GM18858 (cell line): ENCODE measurements around the gene SLIT3.
"Not testable (repeated sequence)": the region's sequence is repeated elsewhere in the genome, so short reads cannot be mapped to it uniquely, and the experiment has no call there.

ENCODE experiments used
- ATAC-seq: cut with Tn5 transposase; IDR thresholded peaks from one replicate; pipeline ENCODE4 v1.9.1; 2021; ENCODE audit not compliant: unreplicated experiment

Gene SLIT3

DNA sequence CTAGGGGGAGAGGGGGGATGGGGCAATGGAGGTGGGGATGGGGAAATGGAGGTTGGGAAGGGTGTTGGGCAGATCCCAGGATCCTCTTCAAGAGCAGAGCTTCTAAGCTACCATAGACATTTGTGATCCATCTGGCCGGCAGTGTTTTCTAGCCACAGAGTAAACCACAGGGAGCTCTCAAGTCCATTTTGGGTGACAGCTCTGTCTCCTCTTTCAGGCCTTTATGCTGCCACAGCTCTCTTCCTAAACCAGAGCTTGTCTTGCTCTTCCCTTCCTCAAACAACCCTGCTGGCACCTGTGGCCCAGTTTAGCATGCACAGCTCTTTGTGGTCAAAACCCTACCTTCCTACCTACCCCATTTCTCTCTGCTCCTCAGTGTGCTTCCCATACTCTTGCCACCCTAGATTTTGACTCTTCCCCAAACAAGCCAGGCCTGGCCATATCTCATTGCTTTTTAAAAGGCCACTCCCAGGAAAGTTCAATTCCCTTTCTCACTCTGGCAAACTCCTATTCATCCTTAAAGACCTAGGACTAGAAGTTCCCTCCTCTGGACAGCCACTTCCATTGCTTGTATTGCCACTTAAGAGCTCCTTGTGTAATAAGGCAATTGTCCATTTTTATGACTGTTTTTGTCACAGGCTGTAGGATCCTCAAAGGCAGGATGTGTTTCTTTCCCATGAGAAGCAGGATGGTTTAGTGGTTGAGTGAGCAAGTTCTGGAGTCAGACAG is 637.5 kb downstream of the SLIT3 start:
- no peak for ATAC-seq

DNA sequence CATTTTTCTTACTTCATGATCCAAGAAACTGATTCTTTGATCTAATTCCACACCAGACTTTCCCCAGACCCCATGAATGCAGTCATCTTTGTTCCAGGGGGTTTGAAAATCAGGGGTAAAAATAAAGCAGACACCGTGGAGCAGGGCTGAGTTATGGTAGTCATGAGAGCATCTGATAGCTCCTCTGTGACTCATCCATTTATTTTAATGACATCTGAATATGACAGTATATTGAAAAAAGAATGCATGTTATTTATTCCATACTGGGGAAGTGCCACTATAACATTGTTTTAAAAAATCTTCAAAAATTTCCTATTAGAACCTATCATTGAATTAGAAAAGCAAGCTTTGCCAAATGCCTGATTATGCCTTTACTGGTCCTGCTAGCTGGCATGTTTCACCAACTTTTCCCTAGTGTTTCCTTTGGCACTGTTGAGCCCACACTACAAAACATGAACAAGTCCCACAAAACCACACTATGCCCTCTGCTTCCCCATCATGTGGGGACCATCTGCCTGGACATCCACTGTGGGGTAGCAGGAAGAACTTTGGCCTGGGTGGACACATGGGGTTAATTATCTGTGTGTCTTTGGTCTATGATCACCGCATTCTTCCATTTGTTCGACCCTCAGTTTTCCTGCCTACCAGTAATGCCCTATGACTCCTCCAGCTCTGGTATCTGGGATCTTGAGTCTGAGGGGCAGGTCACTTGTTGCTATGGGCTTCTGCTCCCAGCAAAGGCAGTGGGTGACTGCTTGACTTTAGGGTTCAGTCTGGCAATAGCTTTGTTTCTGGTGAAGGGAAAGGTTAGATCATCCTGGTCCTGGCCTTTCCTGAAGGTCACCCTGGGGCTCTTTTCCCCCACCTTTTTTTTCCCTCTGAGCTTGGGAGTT is 639.1 kb downstream of the SLIT3 start:
- ATAC-seq = no peak

DNA sequence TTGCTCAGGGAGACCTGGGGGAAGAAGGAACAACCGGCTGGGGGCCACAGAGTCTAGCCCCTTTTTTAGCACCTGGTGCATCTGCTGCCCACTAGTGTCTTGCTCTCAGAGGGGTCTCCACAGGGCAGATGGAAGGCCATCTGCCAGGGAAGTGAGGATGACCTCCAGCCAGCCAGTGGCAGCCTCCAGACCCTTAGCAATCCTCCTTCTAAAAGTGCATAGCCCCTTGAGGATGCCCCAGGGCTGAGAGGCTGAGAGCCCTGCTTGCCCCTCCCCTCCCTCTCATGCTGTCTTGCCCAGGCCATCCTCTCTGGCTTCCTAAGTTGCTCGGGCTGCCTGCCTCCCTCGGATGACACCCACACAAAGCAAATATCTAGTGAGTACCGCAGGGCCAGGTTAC is 640.2 kb downstream of the SLIT3 start:
- ATAC-seq = no peak

DNA sequence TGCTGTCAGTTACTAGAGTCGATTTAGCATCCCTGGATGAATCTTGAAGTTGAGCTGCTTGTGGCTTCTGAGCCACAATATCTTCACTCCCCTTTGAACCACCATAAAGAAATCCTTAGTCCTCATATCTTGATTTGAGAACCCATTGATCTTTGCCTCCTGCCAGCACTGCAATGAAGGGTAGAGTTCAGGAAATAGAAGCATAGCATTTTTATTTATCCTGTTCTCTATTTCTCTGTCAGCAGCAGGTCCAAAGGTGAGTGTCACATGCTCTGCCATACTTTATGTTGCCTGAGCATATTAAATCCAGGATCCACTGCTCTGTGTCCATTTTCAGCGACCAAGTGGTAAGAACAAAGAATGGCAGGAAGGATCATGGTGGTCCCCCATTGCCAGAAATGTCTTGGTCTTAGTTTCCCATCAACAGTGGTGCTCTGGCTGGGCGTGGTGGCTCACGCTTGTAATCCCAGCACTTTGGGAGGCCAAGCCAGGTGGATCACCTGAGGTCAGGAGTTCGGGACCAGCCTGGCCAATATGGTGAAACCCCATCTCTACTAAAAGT is 641.6 kb downstream of the SLIT3 start:
- ATAC-seq = no peak

DNA sequence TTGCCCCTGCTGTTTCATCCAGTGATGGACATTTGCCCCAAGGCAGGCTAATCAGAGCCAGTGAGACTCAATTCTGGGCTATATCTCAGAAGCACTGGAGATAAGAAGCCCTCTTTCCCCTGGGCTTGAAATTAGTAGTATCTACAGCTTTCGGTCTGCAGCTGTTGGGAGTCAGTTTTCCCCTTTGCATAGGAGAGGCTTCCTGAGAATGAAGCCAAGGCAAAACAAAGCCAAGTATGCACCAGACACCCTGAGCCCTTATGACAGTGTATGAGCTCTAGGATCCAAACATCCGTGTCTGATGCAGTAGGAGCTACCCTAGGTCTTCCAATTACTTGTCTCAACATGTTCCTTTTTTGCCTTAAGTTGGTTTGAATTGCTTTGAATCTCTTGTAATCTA is 642.5 kb downstream of the SLIT3 start:
- ATAC-seq = no peak

DNA sequence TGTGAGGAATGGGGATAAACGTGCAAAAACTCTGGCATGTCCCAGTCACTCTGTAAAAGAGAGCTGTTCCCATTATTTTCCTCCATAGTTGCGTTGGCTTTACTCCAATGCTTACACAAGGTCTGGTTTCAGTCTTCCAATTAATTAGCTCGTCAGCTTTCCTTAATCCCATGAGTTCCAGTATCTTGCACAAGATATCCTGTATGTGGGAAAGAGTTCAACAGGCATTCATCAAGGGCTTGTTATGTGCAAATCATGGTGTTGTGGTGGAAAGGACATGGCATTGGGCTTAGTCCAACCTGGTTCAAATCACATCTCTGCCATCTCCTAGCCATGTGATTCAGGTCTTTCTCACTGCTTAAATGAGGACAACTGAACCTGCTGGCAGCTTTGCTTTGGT is 644.3 kb downstream of the SLIT3 start:
- no peak for ATAC-seq

DNA sequence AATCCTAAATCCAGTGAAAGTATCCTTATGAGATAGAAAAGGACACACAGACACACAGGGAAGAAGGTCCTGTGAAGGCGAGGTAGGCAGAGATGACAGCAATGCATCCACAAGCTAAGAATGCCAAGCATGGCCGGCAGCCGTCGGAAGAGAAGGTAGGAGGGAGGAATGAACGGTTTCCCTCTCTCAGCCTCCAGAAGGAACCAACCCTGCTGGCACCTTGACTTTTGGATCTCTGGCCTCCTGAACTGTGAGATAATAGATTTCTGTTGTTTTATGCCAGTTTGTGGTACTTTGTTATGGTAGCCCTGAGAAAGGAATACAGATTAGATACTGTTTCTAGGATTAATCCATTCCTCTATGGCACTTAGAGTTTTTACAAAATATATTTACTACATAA is 645.6 kb downstream of the SLIT3 start:
- no peak for ATAC-seq

DNA sequence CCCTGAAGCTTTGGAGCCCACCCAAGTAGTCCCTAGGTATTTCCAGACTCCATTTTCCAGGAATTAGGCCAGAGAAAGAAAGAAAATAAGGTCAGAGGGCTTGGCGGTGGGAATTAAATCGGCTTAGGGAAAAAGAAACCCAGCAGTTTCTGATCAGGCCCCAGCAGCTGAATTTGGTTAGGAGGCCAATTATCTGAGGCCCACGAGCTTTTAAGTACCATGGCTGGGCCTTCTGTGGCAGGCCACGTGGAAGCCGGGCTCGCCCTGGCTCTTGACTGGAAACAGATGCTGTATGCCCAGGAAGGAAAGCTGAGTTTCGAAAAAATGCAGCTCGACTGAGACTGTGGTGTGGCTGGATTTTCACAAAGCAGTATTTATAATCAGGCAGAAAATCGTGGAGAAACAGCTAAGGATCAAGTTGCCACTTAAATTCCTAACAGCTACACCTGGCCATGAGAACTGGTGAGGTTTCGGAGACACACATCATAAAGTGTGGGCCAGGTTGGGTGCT is 646.7 kb downstream of the SLIT3 start:
- ATAC-seq = no peak

DNA sequence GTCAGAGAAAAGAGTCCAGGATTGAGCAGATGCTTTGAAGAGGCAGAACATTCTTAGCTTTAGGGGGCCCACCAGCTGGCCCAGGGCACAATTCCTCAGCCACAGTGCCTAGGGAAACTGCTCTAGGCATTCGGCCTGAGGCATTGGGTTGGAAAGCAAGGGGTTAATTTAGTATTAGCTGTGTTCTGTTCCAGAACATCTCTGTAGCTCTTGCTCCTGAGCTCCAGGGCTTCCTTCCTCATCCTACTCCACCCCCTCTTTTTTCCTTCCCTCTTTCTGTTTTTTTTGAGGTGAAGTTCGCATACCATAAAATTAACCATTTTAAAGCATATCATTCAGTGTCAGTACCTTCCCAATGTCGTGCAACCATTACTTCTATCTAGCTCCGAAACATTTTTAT is 647.3 kb downstream of the SLIT3 start:
- ATAC-seq = no peak

DNA sequence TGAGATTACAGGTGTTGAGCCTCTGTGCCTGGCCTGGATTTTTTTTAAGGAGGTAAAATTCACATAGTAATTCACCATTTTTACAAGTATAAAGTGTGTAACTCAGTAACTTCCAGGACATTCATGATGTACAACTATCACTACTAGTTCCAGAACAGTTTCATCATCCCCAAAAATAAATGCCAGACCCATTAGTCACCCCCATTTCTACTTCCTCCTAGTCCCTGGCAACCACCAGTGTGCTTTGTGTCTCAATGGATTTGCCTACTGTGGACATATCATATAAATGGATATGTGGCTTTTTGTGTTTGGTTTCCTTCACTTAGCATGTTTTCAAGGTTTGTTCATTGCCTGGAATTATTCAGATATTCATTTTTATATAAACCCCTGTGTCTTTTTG is 649.3 kb downstream of the SLIT3 start:
- ATAC-seq = no peak

DNA sequence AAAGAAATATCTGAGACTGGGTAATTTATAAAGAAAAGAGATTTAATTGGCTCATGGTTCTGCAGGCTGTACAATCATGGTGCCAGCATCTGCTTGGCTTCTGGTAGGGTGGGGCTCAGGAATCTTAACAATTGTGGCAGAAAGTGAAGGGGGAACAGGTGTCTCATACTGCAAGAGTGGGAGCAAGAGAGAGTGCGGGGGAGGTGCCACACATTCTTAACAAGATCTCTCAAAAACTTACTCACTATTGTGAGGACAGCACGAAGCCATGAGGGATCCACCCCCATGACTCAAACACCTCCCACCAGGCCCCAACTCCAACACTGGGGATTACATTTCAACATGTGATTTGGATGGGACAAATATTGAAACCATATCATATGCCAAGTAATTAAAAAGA is 651.6 kb downstream of the SLIT3 start:
- no peak for ATAC-seq

DNA sequence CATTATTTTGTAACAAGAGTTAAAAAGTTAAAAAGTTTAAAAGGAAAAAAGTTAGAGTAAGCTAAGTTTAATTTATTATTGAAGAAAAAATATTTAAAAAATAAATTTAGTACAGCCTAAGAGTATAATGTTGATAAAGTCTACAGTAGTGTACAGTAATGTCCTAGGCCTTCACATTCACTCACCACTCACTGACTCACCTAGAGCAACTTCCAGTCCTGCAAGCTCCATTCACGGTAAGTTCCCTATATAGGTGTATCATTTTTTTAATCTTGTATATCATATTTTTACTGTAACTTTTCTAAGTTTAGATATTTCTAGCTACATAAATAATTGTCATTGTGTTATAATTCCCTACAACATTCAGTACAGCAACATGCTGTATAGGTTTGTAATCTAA is 652.4 kb downstream of the SLIT3 start:
- ATAC-seq = no peak

DNA sequence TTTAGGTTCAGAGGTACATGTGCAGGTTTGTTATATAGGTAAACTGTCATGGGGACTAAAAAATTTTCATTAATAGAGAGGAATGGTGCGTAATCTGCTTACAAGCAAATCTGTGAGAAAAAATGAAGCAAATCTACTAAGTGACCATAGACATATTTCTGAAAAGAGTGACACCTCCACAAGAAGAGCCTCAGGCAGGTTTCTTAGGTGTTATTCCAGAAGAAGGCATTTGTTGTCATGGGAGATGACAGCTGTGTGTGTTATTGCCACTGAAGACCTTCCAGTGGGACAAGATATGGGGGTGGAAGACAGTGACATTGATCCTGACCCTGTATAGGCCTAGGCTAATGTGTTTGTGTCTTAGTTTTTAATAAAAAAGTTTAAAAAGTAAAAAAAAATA is 652.9 kb downstream of the SLIT3 start:
- no peak for ATAC-seq

DNA sequence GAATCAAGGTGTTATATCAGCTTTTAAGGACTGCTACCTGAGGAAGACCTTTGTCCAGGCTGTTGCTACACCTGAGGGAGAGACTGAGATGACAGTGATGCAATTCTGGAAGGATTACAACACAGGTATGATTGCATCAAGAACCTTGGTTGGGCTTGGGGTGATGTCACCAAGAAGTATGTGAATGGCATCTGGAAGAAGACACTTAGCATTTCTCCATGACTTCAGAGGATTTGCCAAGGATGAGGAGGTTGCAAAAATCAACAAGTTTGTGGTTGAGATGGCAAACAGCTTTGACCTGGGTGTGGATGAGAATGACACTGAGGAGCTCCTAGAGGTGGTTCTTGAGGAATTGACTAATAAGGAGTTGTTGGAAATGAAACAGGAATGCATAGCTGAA is 653.9 kb downstream of the SLIT3 start:
- no peak for ATAC-seq

DNA sequence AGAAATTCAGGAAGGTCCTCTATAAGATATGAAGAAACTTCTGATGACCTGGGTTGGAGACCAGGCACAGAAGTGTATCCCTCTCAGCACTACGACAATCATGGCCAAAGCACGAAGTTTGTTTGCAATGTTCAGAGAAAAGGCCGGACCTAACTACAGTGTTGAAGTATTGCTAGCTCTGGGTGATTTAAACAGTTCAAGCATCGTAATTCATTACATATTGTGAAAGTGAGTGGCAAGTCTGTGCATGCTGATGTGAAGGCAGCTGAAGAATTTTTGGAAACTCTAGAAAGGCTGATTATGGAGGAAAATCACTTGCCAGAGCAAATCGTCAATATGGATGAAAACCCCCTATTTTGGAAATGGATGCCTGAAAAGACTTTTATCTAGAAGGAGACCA is 654.6 kb downstream of the SLIT3 start:
- ATAC-seq = no peak

DNA sequence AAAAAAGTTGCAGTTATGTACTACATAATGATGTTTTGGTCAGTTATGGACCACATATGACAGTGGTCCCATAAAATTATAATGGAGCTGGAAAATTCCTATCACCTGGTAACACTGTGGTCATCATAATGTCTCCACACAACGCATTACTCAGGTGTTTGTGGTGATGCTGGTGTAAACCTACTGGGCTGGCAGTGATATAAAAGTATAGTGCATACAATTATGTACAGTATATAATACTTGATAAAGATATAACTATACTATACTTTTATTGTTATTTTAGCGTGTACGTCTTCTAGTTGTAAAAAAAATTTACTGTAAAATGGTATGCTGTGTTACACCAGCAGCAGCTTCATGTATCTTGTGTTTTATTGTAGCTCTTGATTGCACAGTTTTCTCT is 655.7 kb downstream of the SLIT3 start:
- ATAC-seq = no peak

DNA sequence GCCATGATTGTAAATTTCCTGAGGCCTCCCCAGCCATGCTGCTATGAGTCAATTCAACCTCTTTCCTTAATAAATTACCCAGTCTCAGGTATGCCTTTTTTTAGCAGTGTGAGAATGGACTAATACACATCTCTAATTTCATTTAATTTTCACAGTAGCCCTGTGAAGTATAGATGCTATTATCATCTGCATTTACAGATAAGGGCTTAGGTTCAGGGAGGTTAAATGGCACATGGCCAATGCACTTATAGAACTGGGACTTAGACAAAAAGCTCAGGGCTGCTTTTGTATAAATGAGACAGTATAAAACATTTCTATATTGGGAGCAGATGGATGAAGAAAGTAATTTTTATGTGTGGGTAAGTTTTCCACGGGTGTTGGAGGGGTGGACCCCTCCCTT is 658.9 kb downstream of the SLIT3 start:
- no peak for ATAC-seq

DNA sequence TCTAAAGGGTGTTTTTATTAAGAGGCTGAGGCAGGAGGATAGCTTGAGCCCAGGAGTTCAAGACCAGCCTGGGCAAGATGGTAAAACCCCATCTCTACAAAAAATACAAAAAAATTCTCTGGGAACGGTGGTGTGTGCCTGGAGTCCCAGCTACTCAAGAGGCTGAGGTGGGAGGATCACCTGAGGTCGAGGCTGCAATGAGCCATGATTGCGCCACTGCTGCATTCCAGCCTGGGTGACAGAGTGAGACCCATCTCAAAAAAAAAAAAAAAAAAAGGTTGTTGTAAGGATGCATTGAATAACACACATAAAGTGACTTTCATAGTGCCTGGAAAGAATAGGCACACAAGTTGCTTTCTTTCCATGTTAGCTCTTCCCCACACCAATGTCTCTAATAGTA is 662.1 kb downstream of the SLIT3 start:
- not testable (repeated sequence) for ATAC-seq

DNA sequence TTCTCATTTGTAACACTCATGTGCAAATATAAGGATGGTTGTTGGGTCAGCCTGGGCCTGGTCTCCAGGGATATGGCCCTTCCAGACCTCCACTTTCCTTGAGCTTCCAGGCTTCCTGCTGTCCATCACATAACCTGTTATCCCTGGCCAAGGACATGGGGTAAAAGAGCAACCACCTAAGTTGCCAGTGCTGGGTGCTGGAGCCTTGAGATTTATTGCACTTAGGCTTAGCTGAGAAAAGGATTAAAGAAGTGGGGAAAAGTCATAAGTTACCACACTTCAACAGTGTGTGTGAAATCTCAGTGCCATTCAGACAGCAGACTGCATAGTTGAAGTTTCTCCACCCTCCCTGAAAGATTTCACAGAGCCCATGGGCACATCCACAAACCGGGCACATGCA is 663.1 kb downstream of the SLIT3 start:
- no peak for ATAC-seq

DNA sequence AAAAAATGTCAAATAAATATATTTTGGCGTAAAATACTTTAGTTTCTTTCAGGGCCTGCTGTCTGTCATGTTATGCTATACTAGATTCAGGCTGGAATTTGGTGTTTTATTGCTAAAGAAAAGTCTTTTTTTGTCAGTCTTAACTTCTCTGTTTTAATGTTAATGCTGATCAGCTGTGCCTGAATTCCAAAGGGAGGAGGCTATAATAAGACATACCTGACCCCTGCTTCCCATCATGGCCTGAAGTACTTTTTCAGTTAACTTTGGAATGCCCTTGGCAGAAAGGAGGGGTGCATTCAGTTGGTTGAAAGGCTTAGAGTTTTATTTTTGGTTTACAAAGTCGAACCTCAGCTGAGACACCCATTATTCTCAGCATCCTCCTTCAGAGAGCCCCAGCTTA is 663.7 kb downstream of the SLIT3 start:
- no peak for ATAC-seq

DNA sequence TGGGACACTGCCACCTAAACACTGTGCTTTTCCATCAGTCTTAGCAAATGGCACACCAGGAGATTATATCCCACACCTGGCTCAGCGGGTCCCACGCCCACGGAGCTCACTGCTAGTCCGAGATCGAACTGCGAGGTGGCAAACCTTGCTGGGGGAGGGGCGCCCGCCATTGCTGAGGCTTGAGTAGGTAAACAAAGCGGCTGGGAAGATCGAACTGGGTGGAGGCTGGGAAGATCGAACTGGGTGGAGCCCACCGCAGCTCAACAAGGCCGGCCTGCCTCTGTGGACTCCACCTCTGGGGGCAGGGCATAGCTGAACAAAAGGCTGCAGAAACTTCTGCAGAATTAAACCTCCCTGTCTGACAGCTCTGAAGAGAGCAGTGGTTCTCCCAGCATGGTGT is 670.0 kb downstream of the SLIT3 start:
- not testable (repeated sequence) for ATAC-seq

DNA sequence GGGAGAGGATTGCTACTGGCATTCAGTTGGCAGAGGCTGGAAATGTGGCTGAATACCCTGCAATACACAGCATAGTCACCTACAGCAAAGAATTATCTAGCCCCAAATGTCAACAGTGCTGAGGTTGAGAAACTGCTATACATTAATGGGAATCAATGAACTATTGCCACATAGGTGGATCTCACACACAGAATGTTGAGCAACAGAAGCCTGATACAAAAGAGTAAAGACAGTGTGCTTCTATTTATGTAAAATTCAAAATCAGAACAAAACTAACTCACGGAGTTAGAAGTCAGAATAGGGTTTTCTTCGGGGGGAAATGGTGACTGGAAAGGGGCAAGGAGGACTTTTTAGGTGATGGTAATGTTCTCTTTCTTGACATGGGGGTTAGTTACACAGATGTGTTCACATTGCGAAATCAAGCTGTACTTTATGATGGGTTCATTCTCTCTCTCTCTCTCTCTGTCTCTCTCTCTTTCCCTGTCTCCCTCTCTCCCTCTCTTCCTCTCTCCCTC is 676.0 kb downstream of the SLIT3 start:
- no peak for ATAC-seq
